Breast epithelium (tissue), 4 donors: ENCODE results near the gene PHF21B. TPM values are rescaled to one million over a fixed set of nuclear protein-coding genes. Genes with fewer than 3 reads are reported as not detected.

Source experiments
- DNase-seq, 2 donors: peaks; one replicate each; pipeline ENCODE4 v3.0.0-alpha.2; 2019; ENCODE audit warnings: low spot score in 2 of 2
- H3K27ac ChIP-seq, 2 donors: fragments of 200-600 bp; sonication (generic) in 1 of 2; one replicate each; pipeline ENCODE4 v1.5.1; 2016 to 2019; ENCODE audit warnings: mild to moderate bottlenecking in 1 of 2
- H3K27me3 ChIP-seq, 2 donors: fragments of 200-600 bp; sonication (generic) in 1 of 2; one replicate each; pipeline versions ENCODE4 v1.5.1 to v1.6.0; 2017 to 2019; ENCODE audit warnings: control low read depth in 1 of 2, mild to moderate bottlenecking in 1 of 2
- H3K36me3 ChIP-seq: fragments of 200-600 bp; one replicate; pipeline ENCODE4 v1.5.1; 2019
- H3K4me1 ChIP-seq, 2 donors: fragments of 200-600 bp; sonication (generic); one replicate each; pipeline ENCODE4 v1.5.1; 2016 to 2019; ENCODE audit warnings: control low read depth in 1 of 2
- H3K4me3 ChIP-seq, 3 donors: fragments of 200-600 bp; sonication (generic); 1 replicate in 2 of 3; 2 replicates in 1 of 3; pipeline ENCODE4 v1.5.1; 2016 to 2019; ENCODE audit warnings: mild to moderate bottlenecking in 3 of 3, moderate library complexity in 2 of 3
- H3K9me3 ChIP-seq, 2 donors: fragments of 200-600 bp; sonication (generic) in 1 of 2; one replicate each; pipeline ENCODE4 v1.5.1; 2016 to 2019; ENCODE audit warnings: control low read depth in 1 of 2
- CTCF ChIP-seq, 3 donors: fragments of 450-650 bp; IDR thresholded peaks; one replicate each; pipeline ENCODE4 v1.5.1; 2016 to 2017; ENCODE audit warnings: antibody characterized with exemption in 3 of 3, mild to moderate bottlenecking in 3 of 3, moderate library complexity in 3 of 3
- POLR2A ChIP-seq: fragments of 450-650 bp; IDR thresholded peaks from one replicate; pipeline ENCODE4 v1.6.1; 2016; ENCODE audit warnings: antibody characterized with exemption, mild to moderate bottlenecking, moderate library complexity
- POLR2AphosphoS5 ChIP-seq, 3 donors: sonication (generic); formaldehyde crosslinking; IDR thresholded peaks; one replicate each; pipeline ENCODE4 v1.6.1; 2017; ENCODE audit warnings: antibody characterized with exemption in 3 of 3
- intact Hi-C: fragments of 100-400 bp; cut with DNase I; formaldehyde crosslinking; loops from one replicate; pipeline ENCODE4 v1.15.1; 2023; ENCODE audit warnings: low total_unique reads
- total RNA-seq, 3 donors: library from RNA; depleted of rRNA; stranded (reverse); fragments of >200 nt; gene quantifications; one replicate each; pipeline ENCODE4 v1.1.0, GENCODE V29; 2016

The PHF21B gene
- total RNA-seq, 3 donors from 2014 or later: 3.6 to 4.1 TPM; not detected in 1

GRCh38 chr22:44881624-44882023, 128.2 kb downstream of the PHF21B start:
- Histone ChIP-seq H3K4me1 (no peaks in the 10 kb centered on the region), H3K9me3 (peaks cover 9% of the 10 kb centered on the region in 2 donors), H3K36me3 (no peaks in the 10 kb centered on the region), H3K27ac (no peak overlapping the region), H3K27me3 (no peaks in the 10 kb centered on the region), H3K4me3 (no peak overlapping the region)
- TF ChIP-seq POLR2AphosphoS5 (IDR thresholded peaks at IDR 0.05) (no peak), CTCF (IDR thresholded peaks at IDR 0.05) (no peak), POLR2A (no peak)
- intact Hi-C loops: no loop called here
- DNase-seq: peak in 1 of 2 donors; percentile 48

- peak in 1 of 2 donors; percentile 37 for DNase-seq
- Histone ChIP-seq H3K27ac (no peak overlapping the region), H3K4me3 (no peak overlapping the region), H3K36me3 (no peaks in the 10 kb centered on the region), H3K9me3 (peaks cover 9 to 11% of the 10 kb centered on the region in 2 donors), H3K27me3 (no peaks in the 10 kb centered on the region), H3K4me1 (no peaks in the 10 kb centered on the region)
- intact Hi-C loops: no loop called here
- TF ChIP-seq POLR2A: no peak
- no peak for TF ChIP-seq CTCF (IDR thresholded peaks at IDR 0.05)
- no peak for TF ChIP-seq POLR2AphosphoS5 (IDR thresholded peaks at IDR 0.05)
Measured at GRCh38 chr22:44880610-44881290, 129.1 kb downstream of the PHF21B start.

GRCh38 chr22:44879301-44879680, 130.5 kb downstream of the PHF21B start:
- no peaks in the 10 kb centered on the region for H3K4me1 ChIP-seq
- H3K27ac ChIP-seq: no peak overlapping the region
- intact Hi-C loops: loop anchor here (10.0 kb wide), 1 partner anchor 1806 kb away; no protein-coding TSS in a partner anchor
- peak in 1 of 2 donors; percentile 30 for DNase-seq
- no peak for TF ChIP-seq POLR2A
- no peak for TF ChIP-seq CTCF (IDR thresholded peaks at IDR 0.05)
- TF ChIP-seq POLR2AphosphoS5 (IDR thresholded peaks at IDR 0.05): no peak
- H3K27me3 ChIP-seq: no peaks in the 10 kb centered on the region
- H3K36me3 ChIP-seq: no peaks in the 10 kb centered on the region
- H3K4me3 ChIP-seq: no peak overlapping the region
- peaks cover 9 to 11% of the 10 kb centered on the region in 2 donors for H3K9me3 ChIP-seq

- Histone ChIP-seq H3K4me3 (no peak overlapping the region), H3K27ac (no peak overlapping the region), H3K27me3 (no peaks in the 10 kb centered on the region), H3K36me3 (no peaks in the 10 kb centered on the region), H3K9me3 (peaks cover 9 to 11% of the 10 kb centered on the region in 2 donors), H3K4me1 (no peaks in the 10 kb centered on the region)
- TF ChIP-seq CTCF (IDR thresholded peaks at IDR 0.05) (no peak), POLR2AphosphoS5 (IDR thresholded peaks at IDR 0.05) (no peak), POLR2A (no peak)
- intact Hi-C loops: loop anchor here (10.0 kb wide), 1 partner anchor 1806 kb away; no protein-coding TSS in a partner anchor
- DNase-seq: no peak
Measured at GRCh38 chr22:44878483-44879300, 131.1 kb downstream of the PHF21B start.

- Histone ChIP-seq H3K9me3 (peaks cover 11% of the 10 kb centered on the region in 2 donors), H3K27ac (no peak overlapping the region), H3K36me3 (no peaks in the 10 kb centered on the region), H3K4me1 (no peaks in the 10 kb centered on the region), H3K27me3 (no peaks in the 10 kb centered on the region), H3K4me3 (no peak overlapping the region)
- TF ChIP-seq POLR2AphosphoS5 (IDR thresholded peaks at IDR 0.05) (no peak), CTCF (IDR thresholded peaks at IDR 0.05) (no peak), POLR2A (no peak)
- DNase-seq: no peak
- intact Hi-C loops: loop anchor here (10.0 kb wide), 1 partner anchor 1808 kb away; no protein-coding TSS in a partner anchor
Measured at GRCh38 chr22:44876921-44877320, 132.9 kb downstream of the PHF21B start.
